GM23248 (cell line): Measurements from ENCODE around the gene BRD3. TPM values are rescaled to one million over a fixed set of nuclear protein-coding genes. Genes with fewer than 3 reads are reported as not detected.

Source experiments
- DNase-seq: peaks from one replicate; pipeline ENCODE4 v3.0.0-alpha.2; 2015
- H2AFZ ChIP-seq: fragments of 200-600 bp; sonication (generic); 2 replicates; pipeline ENCODE4 v1.6.1; 2016; ENCODE audit warnings: antibody characterized with exemption
- H3F3A ChIP-seq: fragments of 200-600 bp; sonication (generic); 2 replicates; pipeline ENCODE4 v1.6.1; 2016; ENCODE audit warnings: mild to moderate bottlenecking, antibody characterized with exemption, mixed run types; ENCODE audit not compliant: insufficient read depth
- H3K27ac ChIP-seq: fragments of 200-600 bp; sonication (generic); 2 replicates; pipeline ENCODE4 v1.5.1; 2016; ENCODE audit warnings: mild to moderate bottlenecking
- H3K27me3 ChIP-seq: fragments of 200-600 bp; sonication (generic); replicated peaks from 2 replicates; pipeline ENCODE4 v1.6.1; 2016; ENCODE audit warnings: mild to moderate bottlenecking; ENCODE audit not compliant: insufficient read depth
- H3K36me3 ChIP-seq: fragments of 200-600 bp; sonication (generic); 2 replicates; pipeline ENCODE4 v1.6.1; 2016; ENCODE audit warnings: low read depth, mild to moderate bottlenecking
- H3K4me1 ChIP-seq: fragments of 200-600 bp; sonication (generic); 2 replicates; pipeline ENCODE4 v1.6.1; 2016; ENCODE audit warnings: mild to moderate bottlenecking; ENCODE audit not compliant: insufficient read depth
- H3K4me2 ChIP-seq: fragments of 200-600 bp; sonication (generic); one replicate; pipeline ENCODE4 v1.6.1; 2016; ENCODE audit warnings: mild to moderate bottlenecking; ENCODE audit not compliant: unreplicated experiment
- H3K4me3 ChIP-seq: fragments of 200-600 bp; sonication (generic); 2 replicates; pipeline ENCODE4 v1.5.1; 2016; ENCODE audit warnings: mild to moderate bottlenecking
- H3K79me2 ChIP-seq: fragments of 200-600 bp; sonication (generic); 2 replicates; pipeline ENCODE4 v1.6.1; 2016; ENCODE audit warnings: mild to moderate bottlenecking; ENCODE audit not compliant: insufficient read depth
- H3K9ac ChIP-seq: fragments of 200-600 bp; sonication (generic); 2 replicates; pipeline ENCODE4 v1.6.1; 2016; ENCODE audit warnings: mild to moderate bottlenecking
- H3K9me2 ChIP-seq: fragments of 200-600 bp; sonication (generic); 2 replicates; pipeline ENCODE4 v1.6.1; 2016; ENCODE audit warnings: mixed run types, mild to moderate bottlenecking, moderate library complexity; ENCODE audit not compliant: insufficient read depth
- H3K9me3 ChIP-seq: fragments of 200-600 bp; sonication (generic); one replicate; pipeline ENCODE4 v1.6.1; 2017; ENCODE audit warnings: low read depth
- H4K20me1 ChIP-seq: fragments of 200-600 bp; sonication (generic); 2 replicates; pipeline ENCODE4 v1.6.0; 2016; ENCODE audit not compliant: insufficient read depth
- EZH2 ChIP-seq: fragments of 200-600 bp; sonication (generic); IDR thresholded peaks from 2 replicates; pipeline ENCODE4 v1.6.1; 2018; ENCODE audit warnings: antibody characterized with exemption, mild to moderate bottlenecking; ENCODE audit not compliant: insufficient read depth, poor library complexity, severe bottlenecking
- EZH2phosphoT487 ChIP-seq: fragments of 200-600 bp; sonication (generic); IDR thresholded peaks from 2 replicates; pipeline ENCODE4 v1.6.1; 2018; ENCODE audit warnings: antibody characterized with exemption, moderate library complexity, mild to moderate bottlenecking, low read depth; ENCODE audit not compliant: insufficient read depth
- WGBS, 2 experiments: methylation state at CpG; one replicate each; pipeline ENCODE4 v1.1.6; 2015 to 2017; ENCODE audit warnings: low lambda C conversion rate in 2 of 2, low coverage in 1 of 2; ENCODE audit errors: missing lambda C conversion rate in 2 of 2; 5-methylcytosine and 5-hydroxymethylcytosine counted together
- in situ Hi-C: fragments of 300-500 bp; cut with MboI; formaldehyde crosslinking; loops from 2 replicates; pipeline ENCODE4 v1.15.0; 2020
- polyA plus RNA-seq: library from polyadenylated mRNA; unstranded; fragments of >200 nt; fragmentation: Nextera tagmentation; extraction: Ambion mirVana; gene quantifications from 2 replicates; pipeline ENCODE4 v1.2.1, GENCODE V29; 2016
- total RNA-seq: library from RNA; depleted of rRNA; stranded (reverse); fragments of >200 nt; shearing (Covaris generic); gene quantifications from 2 replicates; pipeline ENCODE4 v1.2.3, GENCODE V29; 2014

Gene BRD3
- total and polyA plus RNA-seq, 2 experiments from 2014 or later = 5.5 to 25.6 TPM

DNA sequence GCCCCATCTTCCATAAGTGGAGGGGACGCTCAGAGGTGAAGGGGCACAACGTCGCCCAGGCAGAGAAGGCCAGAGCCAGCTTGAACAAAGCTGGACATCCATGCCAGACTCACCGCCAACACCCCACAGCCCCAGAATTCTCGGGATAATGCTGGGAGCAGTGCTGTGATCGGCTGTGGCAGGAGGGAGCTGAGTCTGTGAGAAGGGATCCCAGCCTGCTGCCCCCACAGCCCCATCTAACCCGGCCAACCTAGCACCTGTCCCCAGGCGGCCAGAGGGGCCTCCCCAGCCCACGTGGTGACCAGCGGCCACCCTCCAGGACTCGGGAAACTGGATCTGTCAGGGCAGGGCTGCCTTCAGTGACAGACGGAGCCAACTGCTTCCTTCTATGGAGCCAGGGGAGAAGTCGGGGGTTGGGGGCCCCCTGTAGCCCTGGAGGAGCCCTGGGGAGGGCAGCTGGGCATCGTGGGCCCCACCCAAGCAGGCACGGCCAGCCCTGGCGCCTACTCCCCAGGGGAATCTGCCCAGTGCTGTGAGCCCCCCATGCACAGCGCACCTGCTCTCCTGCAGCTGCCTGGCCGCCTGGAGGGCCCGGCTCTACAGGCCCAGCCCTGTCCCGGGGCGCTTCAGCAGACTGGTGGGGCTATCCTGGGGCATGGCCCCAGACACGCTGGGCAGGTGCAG lies 6.0 kb downstream of the BRD3 start:
- Histone ChIP-seq H3K4me3 (no peak overlapping the region), H3K9me3 (no peaks in the 10 kb centered on the region), H3F3A (peaks cover 19% of the 10 kb centered on the region), H3K36me3 (no peaks in the 10 kb centered on the region), H3K4me2 (no peak overlapping the region), H3K9me2 (no peaks in the 10 kb centered on the region), H4K20me1 (peaks cover 12% of the 10 kb centered on the region), H3K4me1 (peaks cover 7% of the 10 kb centered on the region; the same call in 1 of the 2 replicates), H3K27ac (no peak overlapping the region), H3K9ac (no peak overlapping the region), H3K27me3 (no peaks in the 10 kb centered on the region), H3K79me2 (peaks cover 100% of the 10 kb centered on the region), H2AFZ (no peak overlapping the region)
- DNase-seq = no peak
- WGBS, 2 experiments = 74 to 78% methylated on average over 16 to 22 of the region's 22 CpGs
- in situ Hi-C loops = no loop called here
- no peak for TF ChIP-seq EZH2
- no peak for TF ChIP-seq EZH2phosphoT487

DNA sequence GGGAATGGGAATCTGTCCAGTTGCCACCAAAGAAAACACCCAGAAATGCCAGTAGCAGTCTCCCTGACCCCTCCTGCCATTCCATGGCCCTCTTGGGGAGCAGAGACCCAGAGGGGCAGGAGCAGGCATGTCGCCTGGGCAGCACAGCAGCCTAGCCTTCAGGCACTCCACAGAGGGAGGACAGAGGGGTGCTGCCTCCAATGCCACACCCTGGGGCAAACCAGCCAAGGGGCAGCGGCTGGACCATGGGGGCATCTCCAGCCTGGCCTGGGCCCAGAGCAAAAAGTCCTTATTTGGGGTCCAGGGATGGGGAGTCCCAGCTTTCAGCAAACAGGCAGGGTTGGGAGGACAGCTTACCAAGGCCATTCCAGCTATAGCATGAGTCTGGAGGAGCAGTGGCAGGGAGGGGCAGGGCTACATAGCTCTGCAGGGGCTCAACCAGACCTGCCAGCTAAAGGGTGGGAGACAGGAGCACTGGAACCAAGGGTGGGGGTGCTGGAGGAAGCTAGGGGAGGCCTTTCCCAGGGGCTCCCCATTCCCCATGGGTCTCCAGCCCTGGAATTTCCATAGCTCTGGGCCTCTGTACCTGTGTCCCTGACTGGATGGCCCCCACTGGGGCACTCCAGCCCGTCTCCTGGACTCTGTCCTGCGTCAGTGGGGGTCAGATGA lies 6.7 kb downstream of the BRD3 start:
- H3K79me2 ChIP-seq = peaks cover 100% of the 10 kb centered on the region
- no peak overlapping the region for H3K27ac ChIP-seq
- peaks cover 12% of the 10 kb centered on the region; the same call in 1 of the 2 replicates for H3F3A ChIP-seq
- no peaks in the 10 kb centered on the region for H3K36me3 ChIP-seq
- no peak overlapping the region for H2AFZ ChIP-seq
- peaks cover 11% of the 10 kb centered on the region; the same call in 1 of the 2 replicates for H3K4me1 ChIP-seq
- H3K4me3 ChIP-seq = no peak overlapping the region
- TF ChIP-seq EZH2phosphoT487 (no peak), EZH2 (no peak)
- H4K20me1 ChIP-seq = peaks cover 12% of the 10 kb centered on the region
- H3K4me2 ChIP-seq = no peak overlapping the region
- no peaks in the 10 kb centered on the region for H3K9me2 ChIP-seq
- no peaks in the 10 kb centered on the region for H3K9me3 ChIP-seq
- in situ Hi-C loops = no loop called here
- WGBS, 2 experiments = 88 to 93% methylated on average over 4 of the region's 4 CpGs
- no peak for DNase-seq
- no peaks in the 10 kb centered on the region for H3K27me3 ChIP-seq
- H3K9ac ChIP-seq = no peak overlapping the region

DNA sequence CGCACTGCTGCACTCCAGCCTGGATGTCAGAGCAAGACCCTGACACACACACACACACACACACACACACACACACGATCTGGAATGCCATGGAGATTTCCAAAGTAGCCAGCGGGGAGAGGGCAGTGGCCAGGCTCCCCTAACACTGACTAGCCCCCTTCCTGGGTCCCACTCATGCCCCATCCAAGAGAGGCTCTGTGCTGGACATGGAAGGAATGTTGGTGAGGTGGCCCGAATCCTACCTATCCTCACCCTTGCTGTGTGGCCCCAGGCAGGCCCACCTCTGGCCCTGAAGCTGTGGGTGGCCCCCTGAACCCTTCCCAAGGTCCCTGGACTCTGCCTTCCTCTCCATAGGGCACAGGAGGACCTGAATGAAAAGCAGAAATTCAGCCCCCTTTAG lies 7.3 kb downstream of the BRD3 start:
- Histone ChIP-seq H3F3A (peaks cover 6% of the 10 kb centered on the region; the same call in 1 of the 2 replicates), H3K27me3 (no peaks in the 10 kb centered on the region), H3K9me2 (no peaks in the 10 kb centered on the region), H3K9ac (no peak overlapping the region), H3K36me3 (no peaks in the 10 kb centered on the region), H4K20me1 (peaks cover 12% of the 10 kb centered on the region), H3K4me3 (no peak overlapping the region), H2AFZ (no peak overlapping the region), H3K4me1 (peaks cover 11% of the 10 kb centered on the region; the same call in 1 of the 2 replicates), H3K27ac (no peak overlapping the region), H3K4me2 (no peak overlapping the region), H3K9me3 (no peaks in the 10 kb centered on the region), H3K79me2 (peaks cover 98% of the 10 kb centered on the region)
- WGBS, 2 experiments = 70 to 75% methylated on average over 4 of the region's 4 CpGs
- in situ Hi-C loops = no loop called here
- DNase-seq = no peak
- no peak for TF ChIP-seq EZH2phosphoT487
- no peak for TF ChIP-seq EZH2

DNA sequence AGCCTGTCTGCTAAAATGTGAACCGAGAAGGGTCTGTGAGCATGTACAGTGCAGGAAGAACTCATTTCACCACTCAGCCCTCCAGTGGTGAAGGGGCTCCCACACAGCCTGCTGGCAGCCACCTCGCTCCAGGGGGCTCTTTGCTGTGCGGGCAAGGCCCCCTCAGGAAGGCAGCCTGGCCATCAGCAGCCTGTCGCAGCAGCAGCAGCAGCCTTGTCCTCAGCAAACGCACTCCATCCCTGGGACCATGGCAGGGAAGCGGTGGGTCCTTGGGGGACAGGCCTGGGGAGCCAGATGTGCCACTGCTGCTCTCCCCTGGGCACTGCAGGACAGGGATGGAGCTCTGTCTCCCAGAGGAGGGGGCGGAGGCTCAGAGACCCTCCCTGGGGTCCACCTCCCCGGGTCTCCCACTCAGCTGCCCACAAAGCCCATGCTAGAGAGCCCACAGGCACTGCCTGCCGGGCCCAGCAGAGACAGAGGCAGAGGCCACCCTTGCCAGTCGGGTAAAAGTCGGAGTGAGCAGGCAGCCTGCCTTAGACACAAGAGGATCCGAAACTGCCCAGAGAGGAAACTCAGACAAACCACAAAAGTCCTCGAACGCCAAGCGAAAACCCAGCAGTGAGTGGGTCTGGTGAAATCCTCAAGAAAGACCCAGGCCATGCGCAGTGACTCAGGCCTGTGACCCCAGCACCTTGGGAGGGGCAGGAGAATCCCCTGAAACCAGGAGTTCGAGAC lies 8.0 kb downstream of the BRD3 start:
- H3K9ac ChIP-seq = no peak overlapping the region
- no peak overlapping the region for H2AFZ ChIP-seq
- H4K20me1 ChIP-seq = peaks cover 10% of the 10 kb centered on the region
- no peaks in the 10 kb centered on the region for H3K9me3 ChIP-seq
- H3K4me3 ChIP-seq = no peak overlapping the region
- no peaks in the 10 kb centered on the region for H3K9me2 ChIP-seq
- no peaks in the 10 kb centered on the region for H3F3A ChIP-seq
- in situ Hi-C loops = no loop called here
- no peaks in the 10 kb centered on the region for H3K36me3 ChIP-seq
- no peak overlapping the region for H3K27ac ChIP-seq
- peaks cover 98% of the 10 kb centered on the region for H3K79me2 ChIP-seq
- H3K4me1 ChIP-seq = peaks cover 6% of the 10 kb centered on the region; the same call in 1 of the 2 replicates
- no peak overlapping the region for H3K4me2 ChIP-seq
- DNase-seq = no peak
- WGBS, 2 experiments = 88 to 92% methylated on average over 16 of the region's 17 CpGs
- TF ChIP-seq EZH2 (no peak), EZH2phosphoT487 (no peak)
- H3K27me3 ChIP-seq = no peaks in the 10 kb centered on the region
